Breast epithelium (tissue), 4 donors: Measurements from ENCODE around the gene DTD2. TPM values are rescaled to one million over a fixed set of nuclear protein-coding genes. Genes with fewer than 3 reads are reported as not detected.

Experiments used
- DNase-seq, 2 donors: peaks; one replicate each; pipeline ENCODE4 v3.0.0-alpha.2; 2019; ENCODE audit warnings: low spot score in 2 of 2
- H3K27ac ChIP-seq, 2 donors: fragments of 200-600 bp; sonication (generic) in 1 of 2; one replicate each; pipeline ENCODE4 v1.5.1; 2016 to 2019; ENCODE audit warnings: mild to moderate bottlenecking in 1 of 2
- H3K27me3 ChIP-seq, 2 donors: fragments of 200-600 bp; sonication (generic) in 1 of 2; one replicate each; pipeline versions ENCODE4 v1.5.1 to v1.6.0; 2017 to 2019; ENCODE audit warnings: control low read depth in 1 of 2, mild to moderate bottlenecking in 1 of 2
- H3K36me3 ChIP-seq: fragments of 200-600 bp; one replicate; pipeline ENCODE4 v1.5.1; 2019
- H3K4me1 ChIP-seq, 2 donors: fragments of 200-600 bp; sonication (generic); one replicate each; pipeline ENCODE4 v1.5.1; 2016 to 2019; ENCODE audit warnings: control low read depth in 1 of 2
- H3K4me3 ChIP-seq, 3 donors: fragments of 200-600 bp; sonication (generic); 1 replicate in 2 of 3; 2 replicates in 1 of 3; pipeline ENCODE4 v1.5.1; 2016 to 2019; ENCODE audit warnings: mild to moderate bottlenecking in 3 of 3, moderate library complexity in 2 of 3
- H3K9me3 ChIP-seq, 2 donors: fragments of 200-600 bp; sonication (generic) in 1 of 2; one replicate each; pipeline ENCODE4 v1.5.1; 2016 to 2019; ENCODE audit warnings: control low read depth in 1 of 2
- POLR2A ChIP-seq: fragments of 450-650 bp; IDR thresholded peaks from one replicate; pipeline ENCODE4 v1.6.1; 2016; ENCODE audit warnings: antibody characterized with exemption, mild to moderate bottlenecking, moderate library complexity
- POLR2AphosphoS5 ChIP-seq, 3 donors: sonication (generic); formaldehyde crosslinking; IDR thresholded peaks; one replicate each; pipeline ENCODE4 v1.6.1; 2017; ENCODE audit warnings: antibody characterized with exemption in 3 of 3
- intact Hi-C: fragments of 100-400 bp; cut with DNase I; formaldehyde crosslinking; loops from one replicate; pipeline ENCODE4 v1.15.1; 2023; ENCODE audit warnings: low total_unique reads
- total RNA-seq, 3 donors: library from RNA; depleted of rRNA; stranded (reverse); fragments of >200 nt; gene quantifications; one replicate each; pipeline ENCODE4 v1.1.0, GENCODE V29; 2016
- TF ChIP-seq, protein P1 (sequence below), 3 donors: fragments of 450-650 bp; IDR thresholded peaks; one replicate each; pipeline ENCODE4 v1.5.1; 2016 to 2017; ENCODE audit warnings: antibody characterized with exemption in 3 of 3, mild to moderate bottlenecking in 3 of 3, moderate library complexity in 3 of 3

DTD2 gene
- total RNA-seq, 3 donors from 2014 or later, result 31.5 to 40.0 (median 39.4) TPM

DNA sequence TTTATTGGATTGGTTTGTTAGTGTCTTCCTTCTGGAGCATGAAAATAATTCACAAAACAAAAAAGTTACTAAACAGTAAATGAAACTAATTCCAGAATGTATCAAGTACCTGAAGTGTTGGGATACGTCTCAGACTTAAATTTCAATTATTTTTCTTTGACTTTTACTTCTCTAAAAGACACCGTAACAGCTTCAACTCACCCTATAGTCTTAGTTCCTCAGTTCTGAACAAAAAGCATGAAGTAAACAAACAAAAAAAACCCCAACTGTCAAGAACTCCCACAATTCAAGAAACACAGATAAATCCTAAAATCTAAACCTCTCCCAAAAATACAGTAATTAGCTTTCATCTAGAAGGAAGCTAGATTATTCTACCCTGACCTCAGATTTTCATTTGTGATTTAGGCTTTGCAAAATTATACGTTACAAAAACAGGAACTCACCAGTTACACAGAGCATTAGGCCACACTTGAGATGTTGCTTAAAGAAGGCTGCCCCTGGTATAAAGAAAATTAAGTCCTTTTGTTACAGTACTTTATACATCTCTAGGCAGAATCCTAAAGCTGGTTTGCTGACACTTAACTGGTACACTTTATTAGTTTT is 47.2 kb downstream of the DTD2 start:
- Histone ChIP-seq H3K27ac (no peak overlapping the region), H3K4me3 (no peak overlapping the region), H3K4me1 (peaks cover 0 to 13% of the 10 kb centered on the region in 2 donors), H3K27me3 (no peaks in the 10 kb centered on the region), H3K36me3 (no peaks in the 10 kb centered on the region), H3K9me3 (no peaks in the 10 kb centered on the region)
- TF ChIP-seq POLR2A (no peak), POLR2AphosphoS5 (IDR thresholded peaks at IDR 0.05) (no peak)
- TF ChIP-seq, protein P1, sequence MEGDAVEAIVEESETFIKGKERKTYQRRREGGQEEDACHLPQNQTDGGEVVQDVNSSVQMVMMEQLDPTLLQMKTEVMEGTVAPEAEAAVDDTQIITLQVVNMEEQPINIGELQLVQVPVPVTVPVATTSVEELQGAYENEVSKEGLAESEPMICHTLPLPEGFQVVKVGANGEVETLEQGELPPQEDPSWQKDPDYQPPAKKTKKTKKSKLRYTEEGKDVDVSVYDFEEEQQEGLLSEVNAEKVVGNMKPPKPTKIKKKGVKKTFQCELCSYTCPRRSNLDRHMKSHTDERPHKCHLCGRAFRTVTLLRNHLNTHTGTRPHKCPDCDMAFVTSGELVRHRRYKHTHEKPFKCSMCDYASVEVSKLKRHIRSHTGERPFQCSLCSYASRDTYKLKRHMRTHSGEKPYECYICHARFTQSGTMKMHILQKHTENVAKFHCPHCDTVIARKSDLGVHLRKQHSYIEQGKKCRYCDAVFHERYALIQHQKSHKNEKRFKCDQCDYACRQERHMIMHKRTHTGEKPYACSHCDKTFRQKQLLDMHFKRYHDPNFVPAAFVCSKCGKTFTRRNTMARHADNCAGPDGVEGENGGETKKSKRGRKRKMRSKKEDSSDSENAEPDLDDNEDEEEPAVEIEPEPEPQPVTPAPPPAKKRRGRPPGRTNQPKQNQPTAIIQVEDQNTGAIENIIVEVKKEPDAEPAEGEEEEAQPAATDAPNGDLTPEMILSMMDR (IDR thresholded peaks at IDR 0.05), result no peak
- intact Hi-C loops, result loop anchor here (5.0 kb wide), 1 partner anchor 218 kb away; no protein-coding TSS in a partner anchor
- no peak for DNase-seq

DNA sequence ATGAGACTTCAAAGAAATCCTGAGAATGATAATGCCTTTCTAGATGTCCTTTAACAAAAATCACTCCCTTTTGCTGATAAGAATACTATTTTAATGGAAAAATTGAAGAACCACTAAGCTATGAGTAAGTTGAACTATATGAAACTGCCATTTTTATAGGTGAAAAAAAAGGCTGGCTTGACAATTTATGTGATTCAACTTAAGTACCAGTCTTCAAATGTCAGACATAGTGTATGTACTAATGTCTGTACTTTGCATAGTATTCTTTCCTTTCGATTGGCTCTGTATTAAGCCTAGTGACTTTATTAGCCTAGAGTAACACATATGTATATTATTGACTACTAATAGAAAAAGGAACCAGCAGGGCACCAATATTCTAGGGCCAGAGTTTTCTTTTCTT is 48.9 kb downstream of the DTD2 start:
- no peak for TF ChIP-seq POLR2A
- TF ChIP-seq, protein P1 (IDR thresholded peaks at IDR 0.05), result no peak
- no peak for TF ChIP-seq POLR2AphosphoS5 (IDR thresholded peaks at IDR 0.05)
- intact Hi-C loops, result no loop called here
- peaks cover 0 to 7% of the 10 kb centered on the region in 2 donors for H3K4me1 ChIP-seq
- H3K27me3 ChIP-seq, result no peaks in the 10 kb centered on the region
- H3K36me3 ChIP-seq, result no peaks in the 10 kb centered on the region
- H3K9me3 ChIP-seq, result no peaks in the 10 kb centered on the region
- DNase-seq, result no peak
- H3K27ac ChIP-seq, result no peak overlapping the region
- H3K4me3 ChIP-seq, result no peak overlapping the region

GRCh38 chr14:31405599-31406232 is 51.6 kb downstream of the DTD2 start:
- Histone ChIP-seq H3K27ac (no peak overlapping the region), H3K4me1 (no peaks in the 10 kb centered on the region), H3K9me3 (no peaks in the 10 kb centered on the region), H3K4me3 (no peak overlapping the region), H3K36me3 (no peaks in the 10 kb centered on the region), H3K27me3 (no peaks in the 10 kb centered on the region)
- TF ChIP-seq, protein P1 (IDR thresholded peaks at IDR 0.05), result no peak
- intact Hi-C loops, result no loop called here
- no peak for DNase-seq

- Histone ChIP-seq H3K4me1 (no peaks in the 10 kb centered on the region), H3K36me3 (no peaks in the 10 kb centered on the region), H3K9me3 (no peaks in the 10 kb centered on the region), H3K27ac (no peak overlapping the region), H3K27me3 (no peaks in the 10 kb centered on the region), H3K4me3 (no peak overlapping the region)
- intact Hi-C loops, result no loop called here
- no peak for DNase-seq
- TF ChIP-seq, protein P1 (IDR thresholded peaks at IDR 0.05), result no peak
- peak in 1 of 3 donors; percentile 21 for TF ChIP-seq POLR2AphosphoS5 (IDR thresholded peaks at IDR 0.05)
- TF ChIP-seq POLR2A, result no peak
Measured at GRCh38 chr14:31405106-31405505, 52.2 kb downstream of the DTD2 start.

- intact Hi-C loops, result no loop called here
- Histone ChIP-seq H3K4me3 (no peak overlapping the region), H3K4me1 (no peaks in the 10 kb centered on the region), H3K36me3 (no peaks in the 10 kb centered on the region), H3K9me3 (no peaks in the 10 kb centered on the region), H3K27me3 (no peaks in the 10 kb centered on the region), H3K27ac (no peak overlapping the region)
- no peak for DNase-seq
- no peak for TF ChIP-seq POLR2AphosphoS5 (IDR thresholded peaks at IDR 0.05)
- TF ChIP-seq POLR2A, result no peak
- TF ChIP-seq, protein P1 (IDR thresholded peaks at IDR 0.05), result no peak
Measured at GRCh38 chr14:31403707-31404106, 53.6 kb downstream of the DTD2 start.
